H9 (cell line): ENCODE data around the gene NLRP5. TPM values are rescaled to one million over a fixed set of nuclear protein-coding genes. Genes with fewer than 3 reads are reported as not detected.

Source experiments
- DNase-seq: peaks from one replicate; pipeline ENCODE4 v3.0.0-alpha.2; 2017
- H2AFZ ChIP-seq: one replicate; pipeline ENCODE4 v1.6.1; 2013; ENCODE audit warnings: mild to moderate bottlenecking, low read length, control low read depth, moderate library complexity
- H2AK5ac ChIP-seq: 2 replicates; pipeline ENCODE4 v1.6.1; 2013; ENCODE audit warnings: low read length, control low read depth, mixed read lengths; ENCODE audit not compliant: insufficient read length
- H2BK120ac ChIP-seq: one replicate; pipeline ENCODE4 v1.6.1; 2013; ENCODE audit warnings: low read depth, mild to moderate bottlenecking, low read length, control low read depth, inconsistent platforms; ENCODE audit not compliant: poor library complexity, severe bottlenecking
- H2BK12ac ChIP-seq: 2 replicates; pipeline ENCODE4 v1.6.1; 2013; ENCODE audit warnings: low read length, control low read depth, mixed read lengths, low read depth; ENCODE audit not compliant: insufficient read length
- H2BK15ac ChIP-seq: 2 replicates; pipeline ENCODE4 v1.6.1; 2013; ENCODE audit warnings: low read depth, low read length, control low read depth
- H2BK20ac ChIP-seq: one replicate; pipeline ENCODE4 v1.6.1; 2013; ENCODE audit warnings: low read depth, mild to moderate bottlenecking, low read length, control low read depth, inconsistent platforms; ENCODE audit not compliant: poor library complexity, severe bottlenecking
- H2BK5ac ChIP-seq: 2 replicates; pipeline ENCODE4 v1.6.1; 2013; ENCODE audit warnings: low read length, control low read depth, mixed read lengths; ENCODE audit not compliant: insufficient read length
- H3K14ac ChIP-seq: 2 replicates; pipeline ENCODE4 v1.6.1; 2013; ENCODE audit warnings: low read length, control low read depth; ENCODE audit not compliant: insufficient read depth
- H3K18ac ChIP-seq: 2 replicates; pipeline ENCODE4 v1.6.1; 2013; ENCODE audit warnings: low read depth, mild to moderate bottlenecking, mixed read lengths, low read length, control low read depth; ENCODE audit not compliant: insufficient read length
- H3K23ac ChIP-seq: 2 replicates; pipeline ENCODE4 v1.6.1; 2013; ENCODE audit warnings: low read length, control low read depth, mixed read lengths, low read depth; ENCODE audit not compliant: insufficient read length
- H3K23me2 ChIP-seq: 2 replicates; pipeline ENCODE4 v1.6.1; 2013; ENCODE audit warnings: low read depth, mild to moderate bottlenecking, mixed read lengths, low read length, control low read depth; ENCODE audit not compliant: insufficient read length, poor library complexity, severe bottlenecking
- H3K27ac ChIP-seq: 2 replicates; pipeline ENCODE4 v1.5.1; 2013; ENCODE audit warnings: low read length, control low read depth, mixed read lengths, low read depth; ENCODE audit not compliant: insufficient read length
- H3K27me3 ChIP-seq: 2 replicates; pipeline ENCODE4 v1.6.1; 2013; ENCODE audit warnings: low read length, control low read depth, inconsistent platforms; ENCODE audit not compliant: insufficient read depth
- H3K4ac ChIP-seq: 2 replicates; pipeline ENCODE4 v1.6.1; 2013; ENCODE audit warnings: low read depth, mild to moderate bottlenecking, control low read depth, inconsistent platforms, low read length, moderate library complexity
- H3K4me1 ChIP-seq: 2 replicates; pipeline ENCODE4 v1.6.1; 2013; ENCODE audit warnings: low read length, control low read depth, inconsistent platforms; ENCODE audit not compliant: insufficient read depth
- H3K4me2 ChIP-seq: 2 replicates; pipeline ENCODE4 v1.6.1; 2013; ENCODE audit warnings: low read length, control low read depth, mixed read lengths; ENCODE audit not compliant: insufficient read length, insufficient read depth
- H3K56ac ChIP-seq: 2 replicates; pipeline ENCODE4 v1.6.1; 2013; ENCODE audit warnings: low read depth, mild to moderate bottlenecking, mixed read lengths, low read length, control low read depth; ENCODE audit not compliant: insufficient read length
- H3K79me1 ChIP-seq: 2 replicates; pipeline ENCODE4 v1.6.1; 2013; ENCODE audit warnings: low read depth, mild to moderate bottlenecking, moderate library complexity, low read length, control low read depth, inconsistent platforms; ENCODE audit not compliant: insufficient read depth, poor library complexity, severe bottlenecking
- H3K79me2 ChIP-seq: 2 replicates; pipeline ENCODE4 v1.6.1; 2013; ENCODE audit warnings: low read length, control low read depth, inconsistent platforms; ENCODE audit not compliant: insufficient read depth
- H3K9ac ChIP-seq: 2 replicates; pipeline ENCODE4 v1.6.1; 2013; ENCODE audit warnings: low read length, control low read depth, mixed read lengths; ENCODE audit not compliant: insufficient read length; ENCODE audit errors: extremely low read depth
- H3K9me3 ChIP-seq: one replicate; pipeline ENCODE4 v1.6.1; 2013; ENCODE audit warnings: low read depth, low read length, inconsistent platforms; ENCODE audit not compliant: control insufficient read depth
- H3T11ph ChIP-seq: one replicate; pipeline ENCODE4 v1.6.1; 2013; ENCODE audit warnings: mild to moderate bottlenecking, low read length, control low read depth, inconsistent platforms
- H4K20me1 ChIP-seq: one replicate; pipeline ENCODE4 v1.6.1; 2013; ENCODE audit not compliant: control insufficient read depth, insufficient read length, insufficient read depth
- H4K5ac ChIP-seq: 2 replicates; pipeline ENCODE4 v1.6.1; 2013; ENCODE audit warnings: low read depth, mild to moderate bottlenecking, mixed read lengths, low read length, control low read depth; ENCODE audit not compliant: insufficient read length
- H4K8ac ChIP-seq: replicated peaks from 2 replicates; pipeline ENCODE4 v1.6.1; 2013; ENCODE audit warnings: low read length, control low read depth, mixed read lengths, low read depth; ENCODE audit not compliant: insufficient read length
- H4K91ac ChIP-seq: 2 replicates; pipeline ENCODE4 v1.6.1; 2013; ENCODE audit warnings: low read depth, mild to moderate bottlenecking, moderate library complexity, mixed read lengths, low read length, control low read depth; ENCODE audit not compliant: insufficient read length
- H3K27ac Mint-ChIP-seq, 3 experiments: 2 replicates in 2 of 3; 3 replicates in 1 of 3; pipeline ENCODE4 v1.8.0; 2020 to 2021; ENCODE audit warnings: mixed read lengths in 3 of 3, mild to moderate bottlenecking in 1 of 3, moderate library complexity in 1 of 3
- H3K27me3 Mint-ChIP-seq: 2 replicates; pipeline ENCODE4 v1.8.0; 2021; ENCODE audit warnings: low read depth, mild to moderate bottlenecking, moderate library complexity, mixed read lengths
- H3K36me3 Mint-ChIP-seq, 3 experiments: 2 replicates in 2 of 3; 3 replicates in 1 of 3; pipeline ENCODE4 v1.8.0; 2020 to 2021; ENCODE audit warnings: low read depth in 3 of 3, mixed read lengths in 3 of 3; ENCODE audit not compliant: insufficient read depth in 1 of 3
- H3K4me1 Mint-ChIP-seq, 2 experiments: 2 replicates each; pipeline ENCODE4 v1.8.0; 2020; ENCODE audit warnings: mixed read lengths in 2 of 2
- H3K4me3 Mint-ChIP-seq, 2 experiments: 2 replicates in 1 of 2; 3 replicates in 1 of 2; pipeline ENCODE4 v1.8.0; 2020 to 2021; ENCODE audit warnings: mild to moderate bottlenecking in 2 of 2, mixed read lengths in 2 of 2, moderate library complexity in 1 of 2
- H3K9me3 Mint-ChIP-seq, 2 experiments: 2 replicates in 1 of 2; 3 replicates in 1 of 2; pipeline ENCODE4 v1.8.0; 2020; ENCODE audit warnings: mild to moderate bottlenecking in 2 of 2, mixed read lengths in 2 of 2, moderate library complexity in 1 of 2
- CTCF ChIP-seq: fragments of 200-600 bp; sonication (generic); conservative IDR thresholded peaks from 3 replicates; pipeline ENCODE4 v1.8.0; 2021; ENCODE audit warnings: antibody characterized with exemption, mild to moderate bottlenecking
- WGBS: extraction: QIAGEN DNeasy Blood & Tissue Kit; methylation state at CpG from one replicate; pipeline ENCODE4 v1.1.7; 2013; ENCODE audit warnings: missing lambda C conversion rate, low lambda C conversion rate, mixed read lengths; ENCODE audit not compliant: insufficient read length; ENCODE audit errors: extremely low coverage; 5-methylcytosine and 5-hydroxymethylcytosine counted together
- total RNA-seq: library from RNA; stranded (reverse); gene quantifications from 2 replicates; pipeline ENCODE4 v1.2.1, GENCODE V29; 2021

Gene NLRP5
- total RNA-seq, 1 experiment from 2014 or later: not detected

- WGBS: no CpG with 5 or more reads among the region's 10 CpGs
- Histone ChIP-seq H4K91ac (no peak overlapping the region), H2BK120ac (no peak overlapping the region), H2BK15ac (no peak overlapping the region), H4K8ac (no peak overlapping the region), H3T11ph (no peak overlapping the region), H3K27ac (no peak overlapping the region), H3K27me3 (no peaks in the 10 kb centered on the region), H4K5ac (no peak overlapping the region), H3K4me1 (no peaks in the 10 kb centered on the region), H3K9me3 (no peaks in the 10 kb centered on the region), H2BK12ac (no peak overlapping the region), H4K20me1 (no peaks in the 10 kb centered on the region), H3K9ac (no peak overlapping the region), H3K18ac (no peak overlapping the region), H3K79me2 (no peaks in the 10 kb centered on the region), H2BK5ac (no peak overlapping the region), H3K79me1 (no peaks in the 10 kb centered on the region), H2AFZ (no peak overlapping the region), H3K4ac (no peak overlapping the region), H3K56ac (no peak overlapping the region), H3K23me2 (peaks cover 4% of the 10 kb centered on the region), H3K23ac (no peak overlapping the region), H3K4me2 (no peak overlapping the region), H3K14ac (no peak overlapping the region), H2AK5ac (no peak overlapping the region), H2BK20ac (no peak overlapping the region)
- no peak for TF ChIP-seq CTCF
- H3K36me3 Mint-ChIP-seq: peaks cover 7 to 25% (median 14%) of the 10 kb centered on the region in 3 experiments; a peak in 6 of 7 replicates
- no peaks in the 10 kb centered on the region for H3K9me3 Mint-ChIP-seq
- peaks cover 32 to 34% of the 10 kb centered on the region in 2 experiments for H3K4me1 Mint-ChIP-seq
- H3K4me3 Mint-ChIP-seq: no peak overlapping the region
- DNase-seq: no peak
- peak overlapping the region; percentile 80 to 90 (median 89); a peak in 6 of 7 replicates for H3K27ac Mint-ChIP-seq
- H3K27me3 Mint-ChIP-seq: peaks cover 13% of the 10 kb centered on the region
Observed at GRCh38 chr19:56085571-56086275, 99.1 kb downstream of the NLRP5 start.
